ENCODE data around the gene ZMYND8. TPM values are rescaled to one million over a fixed set of nuclear protein-coding genes. Genes with fewer than 3 reads are reported as not detected.

ZMYND8 gene
- total RNA-seq, 1 donor from 2014 or later = 86.0 TPM

DNA sequence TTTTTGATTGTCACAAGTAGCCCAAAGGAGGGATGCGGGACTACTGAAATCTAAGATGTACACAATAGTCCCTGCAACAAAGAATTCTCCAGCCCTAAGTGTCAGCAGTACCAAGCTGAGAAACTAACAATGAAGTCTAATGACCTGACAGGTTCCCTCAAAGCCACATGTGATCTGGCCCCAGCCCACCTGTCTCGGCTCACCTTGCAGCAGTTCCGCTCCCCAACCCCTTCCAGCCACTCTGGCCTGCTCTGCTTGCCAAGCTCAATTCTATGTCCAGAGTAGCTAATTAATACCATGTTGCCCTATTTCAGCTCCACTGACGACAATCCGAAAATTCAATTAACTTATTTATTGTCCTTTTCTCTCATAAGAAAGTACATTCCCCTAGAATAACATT is 72.1 kb downstream of the ZMYND8 start:
- H3K27me3 Mint-ChIP-seq (ENCODE audit: low read depth) = no peaks in the 10 kb centered on the region
- H3K9me3 Mint-ChIP-seq = no peaks in the 10 kb centered on the region
- H3K4me1 Mint-ChIP-seq = peaks cover 5% of the 10 kb centered on the region
- no peak overlapping the region for H3K4me3 Mint-ChIP-seq
- TF ChIP-seq, protein P1, sequence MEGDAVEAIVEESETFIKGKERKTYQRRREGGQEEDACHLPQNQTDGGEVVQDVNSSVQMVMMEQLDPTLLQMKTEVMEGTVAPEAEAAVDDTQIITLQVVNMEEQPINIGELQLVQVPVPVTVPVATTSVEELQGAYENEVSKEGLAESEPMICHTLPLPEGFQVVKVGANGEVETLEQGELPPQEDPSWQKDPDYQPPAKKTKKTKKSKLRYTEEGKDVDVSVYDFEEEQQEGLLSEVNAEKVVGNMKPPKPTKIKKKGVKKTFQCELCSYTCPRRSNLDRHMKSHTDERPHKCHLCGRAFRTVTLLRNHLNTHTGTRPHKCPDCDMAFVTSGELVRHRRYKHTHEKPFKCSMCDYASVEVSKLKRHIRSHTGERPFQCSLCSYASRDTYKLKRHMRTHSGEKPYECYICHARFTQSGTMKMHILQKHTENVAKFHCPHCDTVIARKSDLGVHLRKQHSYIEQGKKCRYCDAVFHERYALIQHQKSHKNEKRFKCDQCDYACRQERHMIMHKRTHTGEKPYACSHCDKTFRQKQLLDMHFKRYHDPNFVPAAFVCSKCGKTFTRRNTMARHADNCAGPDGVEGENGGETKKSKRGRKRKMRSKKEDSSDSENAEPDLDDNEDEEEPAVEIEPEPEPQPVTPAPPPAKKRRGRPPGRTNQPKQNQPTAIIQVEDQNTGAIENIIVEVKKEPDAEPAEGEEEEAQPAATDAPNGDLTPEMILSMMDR (conservative IDR thresholded peaks at IDR 0.05) = no peak
- H3K36me3 Mint-ChIP-seq (ENCODE audit: low read depth) = peaks cover 32% of the 10 kb centered on the region
- no peak overlapping the region for H3K27ac Mint-ChIP-seq (ENCODE audit: unreplicated experiment)
- no peak for DNase-seq (ENCODE audit: low read depth, low spot score)

DNA sequence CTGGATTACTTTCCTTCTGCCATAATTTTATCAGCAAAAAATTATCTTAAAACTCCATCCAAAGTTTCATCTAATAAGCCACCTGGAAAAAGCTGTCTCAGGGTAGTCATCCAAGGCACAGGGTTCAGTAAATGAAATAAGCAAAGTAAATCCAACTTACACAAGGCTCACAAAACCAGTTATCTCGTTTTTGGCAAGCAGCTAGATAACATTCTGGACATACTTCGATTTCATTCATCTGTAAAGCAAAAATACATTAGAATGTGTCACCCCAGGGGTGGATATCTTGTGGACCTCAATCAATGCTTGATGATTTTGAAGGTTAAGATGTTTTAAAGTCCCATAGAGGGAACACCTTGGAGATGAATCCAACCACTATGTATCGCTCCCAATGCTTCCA is 73.1 kb downstream of the ZMYND8 start:
- Mint-ChIP-seq H3K36me3 (ENCODE audit: low read depth) (peaks cover 28% of the 10 kb centered on the region), H3K27me3 (ENCODE audit: low read depth) (no peaks in the 10 kb centered on the region), H3K4me1 (peaks cover 5% of the 10 kb centered on the region), H3K4me3 (no peak overlapping the region), H3K9me3 (no peaks in the 10 kb centered on the region), H3K27ac (ENCODE audit: unreplicated experiment) (peak overlapping the region; percentile 81)
- no peak for DNase-seq (ENCODE audit: low read depth, low spot score)
- TF ChIP-seq, protein P1 (conservative IDR thresholded peaks at IDR 0.05) = no peak

DNA sequence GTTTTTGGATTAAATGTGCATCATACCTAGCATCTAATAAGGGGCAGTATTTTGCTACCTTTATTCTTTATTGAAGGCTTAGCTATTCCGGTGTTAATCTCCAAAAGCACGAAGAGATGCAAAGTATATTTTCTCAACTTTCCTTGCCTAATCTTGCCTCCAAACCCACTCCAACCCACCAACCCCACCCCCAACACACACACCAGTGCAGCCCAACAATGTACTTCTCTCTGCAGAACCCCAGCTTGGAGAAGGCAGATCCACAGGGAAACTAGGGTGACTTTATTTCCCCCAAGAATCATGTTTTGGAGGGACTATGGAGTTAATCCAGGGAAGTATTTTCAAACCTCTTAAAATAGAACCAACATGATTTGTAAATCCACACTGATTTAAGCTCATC is 73.6 kb downstream of the ZMYND8 start:
- TF ChIP-seq, protein P1 (conservative IDR thresholded peaks at IDR 0.05) = no peak
- H3K9me3 Mint-ChIP-seq = no peaks in the 10 kb centered on the region
- peaks cover 28% of the 10 kb centered on the region for H3K36me3 Mint-ChIP-seq (ENCODE audit: low read depth)
- H3K4me1 Mint-ChIP-seq = peaks cover 5% of the 10 kb centered on the region
- H3K4me3 Mint-ChIP-seq = no peak overlapping the region
- H3K27ac Mint-ChIP-seq (ENCODE audit: unreplicated experiment) = no peak overlapping the region
- H3K27me3 Mint-ChIP-seq (ENCODE audit: low read depth) = no peaks in the 10 kb centered on the region
- DNase-seq (ENCODE audit: low read depth, low spot score) = no peak

DNA sequence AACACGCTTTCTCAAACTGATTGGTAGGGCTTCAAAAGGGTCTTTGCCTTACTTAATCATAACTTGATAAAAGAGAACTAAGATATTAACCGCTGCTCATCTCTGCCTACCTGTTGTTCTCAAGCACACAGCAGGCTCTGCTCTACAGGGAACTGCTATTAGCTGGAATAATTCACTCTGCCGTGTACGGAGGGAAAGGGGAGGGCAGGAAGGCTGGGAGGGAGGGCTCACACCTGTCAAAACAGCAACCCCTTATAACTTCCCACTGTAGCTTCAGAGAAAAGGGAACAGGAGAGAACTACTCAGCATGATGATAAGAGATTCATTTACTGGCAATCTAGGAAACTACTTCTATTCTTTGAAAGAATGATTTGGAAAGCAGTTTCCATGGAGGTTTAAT is 75.1 kb downstream of the ZMYND8 start:
- H3K9me3 Mint-ChIP-seq = no peaks in the 10 kb centered on the region
- H3K4me1 Mint-ChIP-seq = peaks cover 8% of the 10 kb centered on the region
- TF ChIP-seq, protein P1 (conservative IDR thresholded peaks at IDR 0.05) = no peak
- H3K36me3 Mint-ChIP-seq (ENCODE audit: low read depth) = peaks cover 25% of the 10 kb centered on the region
- peak overlapping the region; percentile 87 for H3K27ac Mint-ChIP-seq (ENCODE audit: unreplicated experiment)
- no peak for DNase-seq (ENCODE audit: low read depth, low spot score)
- no peak overlapping the region for H3K4me3 Mint-ChIP-seq
- no peaks in the 10 kb centered on the region for H3K27me3 Mint-ChIP-seq (ENCODE audit: low read depth)

DNA sequence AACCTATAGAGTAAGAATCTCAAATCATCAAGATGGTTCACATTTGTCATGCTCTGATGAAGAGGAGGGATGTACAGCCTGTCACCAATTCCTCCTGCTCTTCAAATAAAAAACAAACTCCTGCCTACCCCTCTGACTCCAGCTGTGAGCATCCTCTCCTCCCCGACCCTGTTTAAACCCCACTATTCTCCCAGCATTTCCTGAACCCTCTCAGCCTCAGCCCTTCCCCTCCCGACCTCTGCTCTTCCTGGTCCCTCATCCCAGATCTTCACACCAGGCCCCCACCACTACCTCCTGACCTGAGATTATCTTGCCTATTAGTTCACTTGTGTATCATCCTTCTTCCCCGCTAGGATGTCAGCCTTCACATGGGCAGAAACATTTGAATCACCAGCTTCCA is 75.8 kb downstream of the ZMYND8 start:
- peak overlapping the region; percentile 73 for H3K27ac Mint-ChIP-seq (ENCODE audit: unreplicated experiment)
- TF ChIP-seq, protein P1 (conservative IDR thresholded peaks at IDR 0.05) = no peak
- H3K4me1 Mint-ChIP-seq = peaks cover 8% of the 10 kb centered on the region
- no peak for DNase-seq (ENCODE audit: low read depth, low spot score)
- peaks cover 25% of the 10 kb centered on the region for H3K36me3 Mint-ChIP-seq (ENCODE audit: low read depth)
- H3K9me3 Mint-ChIP-seq = no peaks in the 10 kb centered on the region
- no peaks in the 10 kb centered on the region for H3K27me3 Mint-ChIP-seq (ENCODE audit: low read depth)
- peak overlapping the region; percentile 25 for H3K4me3 Mint-ChIP-seq

DNA sequence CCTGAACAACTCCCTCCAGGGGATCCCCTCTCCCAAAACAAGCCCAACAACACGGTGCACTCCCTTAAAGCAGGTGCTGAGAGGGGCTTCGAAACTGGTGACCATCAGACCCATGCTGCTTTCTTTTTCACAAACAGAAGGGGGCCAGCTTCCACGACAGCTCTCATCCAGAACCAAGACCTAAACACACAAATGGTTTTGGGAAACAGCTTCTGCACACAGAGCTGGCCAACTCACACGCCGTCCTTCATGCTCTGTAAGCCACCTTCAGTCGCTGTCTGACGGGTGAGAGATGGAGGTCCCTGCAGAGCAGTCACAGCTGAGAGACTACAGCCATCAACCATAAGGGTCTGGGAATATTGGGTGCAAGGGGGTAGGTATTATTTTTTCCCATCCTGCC is 76.3 kb downstream of the ZMYND8 start:
- Mint-ChIP-seq H3K27ac (ENCODE audit: unreplicated experiment) (no peak overlapping the region), H3K4me3 (no peak overlapping the region), H3K9me3 (no peaks in the 10 kb centered on the region), H3K36me3 (ENCODE audit: low read depth) (peaks cover 22% of the 10 kb centered on the region), H3K27me3 (ENCODE audit: low read depth) (no peaks in the 10 kb centered on the region), H3K4me1 (peaks cover 8% of the 10 kb centered on the region)
- DNase-seq (ENCODE audit: low read depth, low spot score) = no peak
- TF ChIP-seq, protein P1 (conservative IDR thresholded peaks at IDR 0.05) = no peak

All from neural crest cell (in vitro differentiated cells).